Measurements from ENCODE around the gene C1D.

Gene C1D

GRCh38 chr2:68043695-68044094 is 19.1 kb downstream of the C1D start:
- DNase-seq (ENCODE audit: low spot score): no peak
- no peak for TF ChIP-seq CTCF (IDR thresholded peaks at IDR 0.05; ENCODE audit: extremely low read depth, missing control alignments)

- DNase-seq (ENCODE audit: low spot score): no peak
- no peak for TF ChIP-seq CTCF (IDR thresholded peaks at IDR 0.05; ENCODE audit: extremely low read depth, missing control alignments)
These were observed 19.8 kb downstream of the C1D start for GRCh38 chr2:68043032-68043431.

- no peak for DNase-seq (ENCODE audit: low spot score)
- no peak for TF ChIP-seq CTCF (IDR thresholded peaks at IDR 0.05; ENCODE audit: extremely low read depth, missing control alignments)
These were observed 21.0 kb downstream of the C1D start for GRCh38 chr2:68041704-68042245.

GRCh38 chr2:68040078-68040477 is 22.7 kb downstream of the C1D start:
- TF ChIP-seq CTCF (IDR thresholded peaks at IDR 0.05; ENCODE audit: extremely low read depth, missing control alignments): no peak
- DNase-seq (ENCODE audit: low spot score): no peak

GRCh38 chr2:68039317-68039716 is 23.5 kb downstream of the C1D start:
- no peak for DNase-seq (ENCODE audit: low spot score)
- no peak for TF ChIP-seq CTCF (IDR thresholded peaks at IDR 0.05; ENCODE audit: extremely low read depth, missing control alignments)

GRCh38 chr2:68032702-68033101 is 30.1 kb downstream of the C1D start:
- TF ChIP-seq CTCF (IDR thresholded peaks at IDR 0.05; ENCODE audit: extremely low read depth, missing control alignments): no peak
- DNase-seq (ENCODE audit: low spot score): no peak

- peak; percentile 55 for DNase-seq (ENCODE audit: low spot score)
- no peak for TF ChIP-seq CTCF (IDR thresholded peaks at IDR 0.05; ENCODE audit: extremely low read depth, missing control alignments)
These were observed 31.2 kb downstream of the C1D start for GRCh38 chr2:68031542-68032160.

Measured in GM20000 (cell line).